GDM1 (cell line): Measurements from ENCODE around the gene HOXA3.

Source experiments
- DNase-seq: peaks from one replicate; lab custom pipeline; 2025; lab: John Stamatoyannopoulos, UW

The HOXA3 gene

DNA sequence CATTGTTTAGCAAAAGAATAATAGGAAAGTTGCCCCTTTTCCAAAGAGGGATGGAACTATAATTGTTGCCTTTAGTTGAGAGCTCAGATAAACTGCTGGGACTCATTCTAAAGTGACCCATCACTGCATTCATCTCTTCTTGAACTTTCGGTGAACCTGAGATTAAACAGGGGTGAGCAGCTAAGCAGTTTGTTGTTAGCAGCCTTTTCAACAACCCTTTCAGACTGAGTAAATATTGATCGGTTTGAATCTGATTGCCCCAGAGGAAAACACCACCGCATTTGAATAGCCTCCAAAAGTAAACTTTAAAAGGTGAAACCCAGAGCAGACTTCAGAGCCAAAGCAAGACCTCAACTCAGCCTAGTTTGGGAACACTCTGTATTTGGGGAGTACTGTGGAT, 61.3 kb downstream of the HOXA3 start:
- DNase-seq: no peak

DNA sequence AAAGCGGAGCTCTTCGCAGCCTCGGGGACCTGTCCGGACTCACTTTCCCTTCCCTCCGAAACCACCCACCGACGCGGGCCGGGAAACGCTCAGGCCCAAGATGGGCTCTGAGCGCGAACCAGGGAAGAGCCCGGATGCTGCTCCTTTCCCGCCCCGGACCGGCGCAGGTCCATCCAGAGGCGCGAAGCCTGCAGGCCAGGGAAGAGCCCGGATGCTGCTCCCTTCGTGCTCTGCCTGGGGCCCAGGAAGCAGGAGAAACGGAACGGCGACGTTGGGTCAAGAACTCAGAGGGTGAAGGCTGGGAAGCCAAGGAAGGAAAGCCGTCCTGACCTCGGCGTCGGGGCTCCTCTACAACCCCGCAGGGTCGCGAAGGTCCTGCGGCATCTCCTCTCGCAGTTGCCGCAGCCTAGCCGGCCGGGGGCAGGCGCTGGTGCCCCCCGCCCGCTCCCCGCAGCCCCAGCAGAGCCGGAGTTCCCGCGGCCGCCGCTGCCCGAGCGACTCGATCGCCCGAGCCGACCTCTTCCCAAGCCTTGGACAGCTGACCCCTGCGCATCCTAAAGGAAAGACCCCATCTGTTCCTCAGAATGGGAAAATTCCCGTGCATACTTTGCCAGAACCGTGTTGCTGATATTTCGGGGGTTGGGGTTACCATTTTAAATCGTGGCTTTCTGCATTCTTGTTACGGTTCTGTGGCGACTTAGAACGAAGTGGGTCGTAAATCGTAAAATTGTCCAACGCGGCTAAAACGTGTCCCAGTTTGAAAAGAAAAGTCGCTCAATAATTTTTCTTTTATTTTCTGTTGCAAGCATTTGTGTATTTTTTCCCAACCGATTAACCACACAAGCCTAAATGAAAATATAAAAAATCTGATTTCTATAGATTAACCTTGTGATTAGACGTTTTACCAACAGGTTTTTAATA, 64.1 kb downstream of the HOXA3 start:
- no peak for DNase-seq

DNA sequence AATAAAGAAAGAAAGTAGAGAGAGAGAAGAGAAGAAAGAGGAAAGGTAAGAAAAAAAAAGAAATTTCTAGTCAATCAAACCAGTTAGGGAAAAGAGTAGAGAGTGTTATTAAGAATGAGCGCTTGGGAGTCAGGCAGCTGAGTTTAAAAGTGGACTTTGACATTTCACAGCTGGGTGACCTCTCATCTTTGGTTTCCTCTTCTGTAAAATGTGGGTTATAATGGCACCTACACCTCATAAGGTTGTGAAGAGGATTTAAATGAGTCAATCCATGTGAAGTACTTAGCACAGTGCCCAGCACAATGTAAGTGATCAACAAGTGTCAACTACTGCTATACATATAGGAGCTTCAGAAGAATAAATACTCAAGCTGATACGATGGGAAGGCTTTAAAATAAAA, 68.7 kb downstream of the HOXA3 start:
- no peak for DNase-seq

DNA sequence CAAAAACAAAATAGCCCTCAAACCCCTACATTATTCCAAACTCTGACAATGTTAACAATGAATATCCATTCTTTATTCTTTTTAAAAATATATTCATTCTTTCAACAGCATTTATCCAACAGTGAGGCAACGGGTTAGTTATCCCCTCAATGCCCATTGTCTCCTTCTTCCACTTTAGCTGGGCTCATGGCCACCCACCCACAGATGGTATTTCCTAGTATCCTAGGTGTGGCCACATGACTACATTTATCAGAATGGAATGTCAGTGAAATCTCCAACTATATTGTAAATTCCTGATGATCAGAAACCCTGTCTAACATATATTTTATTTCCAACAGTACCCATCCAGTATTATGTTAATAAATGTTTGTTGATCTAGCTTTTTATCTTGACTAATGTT, 70.2 kb downstream of the HOXA3 start:
- no peak for DNase-seq

DNA sequence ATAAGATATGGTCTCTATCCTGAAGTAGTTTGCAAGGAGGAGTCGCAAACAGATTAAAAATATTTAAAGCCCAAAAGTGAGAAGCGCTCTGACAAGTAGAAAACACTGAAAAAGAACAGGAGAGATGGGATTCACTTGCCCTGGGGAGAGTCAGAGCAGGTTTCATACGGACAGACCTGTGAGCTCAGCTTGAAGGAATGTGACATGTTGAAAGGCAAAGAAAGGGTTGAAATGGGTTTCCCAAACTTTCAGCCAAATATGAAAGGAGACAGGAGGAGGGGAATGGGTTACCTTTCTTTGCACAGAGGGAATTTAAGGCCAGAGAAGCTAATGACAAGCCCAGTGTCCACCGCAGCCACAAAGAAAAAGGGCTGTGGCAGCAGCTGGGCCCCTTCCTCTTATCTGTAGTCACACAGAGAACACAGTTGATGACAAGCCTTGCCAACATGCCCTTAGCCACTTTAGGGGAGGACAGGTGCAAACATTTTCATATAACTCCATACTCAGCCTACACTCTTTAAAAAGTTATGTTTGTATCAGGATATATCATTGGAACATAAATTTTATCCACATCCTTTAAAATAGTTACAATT, 71.4 kb downstream of the HOXA3 start:
- no peak for DNase-seq

DNA sequence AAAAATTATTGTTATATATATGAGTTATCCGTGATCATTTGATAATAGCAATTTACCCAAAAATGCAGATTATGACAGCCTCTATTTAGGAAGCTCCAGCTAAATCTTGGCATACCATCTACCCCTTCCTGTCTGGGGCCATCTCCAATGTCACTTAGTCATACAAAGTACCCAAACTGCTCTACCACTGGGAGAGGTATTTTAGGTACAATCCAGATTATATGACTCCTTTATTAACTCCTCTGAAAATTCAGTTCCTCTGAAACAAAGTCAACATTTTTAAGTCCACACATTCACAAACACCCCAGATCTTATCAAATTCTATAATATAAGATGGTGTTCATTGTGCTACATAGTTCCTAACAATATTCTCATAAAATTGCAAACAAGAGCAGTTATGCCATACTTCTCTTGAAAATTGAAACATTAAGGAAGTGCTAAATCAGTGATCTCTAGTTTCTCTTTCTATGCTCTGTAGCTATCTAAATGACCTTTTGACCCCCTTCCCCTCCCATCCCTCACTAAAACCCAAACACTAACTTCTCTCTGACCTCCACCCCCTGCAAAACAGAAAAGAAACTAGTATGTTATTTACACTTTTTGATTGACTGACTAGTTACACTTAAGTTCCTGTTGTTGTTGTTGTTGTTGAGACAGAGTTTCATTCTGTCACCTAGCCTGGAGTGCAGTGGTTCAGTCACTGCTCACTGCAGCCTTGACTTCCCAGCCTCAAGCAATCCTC, 73.0 kb downstream of the HOXA3 start:
- DNase-seq: no peak

DNA sequence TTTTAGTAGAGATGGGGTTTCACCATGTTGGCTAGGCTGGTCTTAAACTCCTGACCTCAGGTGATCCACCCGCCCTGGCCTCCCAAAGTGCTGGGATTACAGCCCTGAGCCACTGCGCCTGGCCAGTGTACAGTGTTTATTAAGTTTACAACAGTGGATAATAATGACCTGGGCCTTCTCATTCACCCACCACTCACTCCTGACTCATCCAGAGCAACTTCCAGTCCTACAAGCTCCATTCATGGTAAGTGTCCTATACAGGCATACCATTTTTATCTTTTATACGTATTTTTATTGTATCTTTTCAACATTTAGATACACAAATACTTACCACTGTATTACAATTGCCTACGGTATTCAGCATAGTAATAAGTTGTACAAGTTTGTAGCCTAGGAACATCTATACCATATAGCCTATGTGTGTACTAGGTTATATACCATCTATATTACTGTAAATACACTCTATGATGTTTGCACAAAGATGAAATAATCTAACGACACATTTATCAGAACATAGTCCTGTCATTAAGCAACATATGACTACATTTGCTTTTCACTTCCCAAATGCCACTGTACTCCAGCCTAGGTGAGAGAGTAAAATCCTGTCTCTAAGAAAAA, 73.7 kb downstream of the HOXA3 start:
- DNase-seq: no peak

DNA sequence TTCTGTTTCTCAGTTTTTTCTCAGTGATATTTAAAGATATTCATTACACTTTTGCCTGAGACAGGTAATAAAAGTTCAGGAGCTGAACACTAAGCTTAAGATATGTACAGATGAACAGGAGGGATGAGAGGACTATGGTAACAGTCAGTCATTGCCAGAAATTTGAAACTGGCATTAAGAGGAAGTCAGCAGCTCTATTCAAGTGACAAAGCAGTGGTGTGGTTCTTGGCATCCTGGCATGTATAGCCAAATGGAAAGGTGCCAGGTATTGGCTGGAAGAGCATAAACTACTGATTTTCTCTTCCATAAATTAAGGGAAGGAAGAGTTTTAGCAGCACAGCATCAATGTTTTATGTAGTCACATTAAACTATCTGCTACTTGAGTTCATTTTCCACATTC, 79.3 kb downstream of the HOXA3 start:
- no peak for DNase-seq

DNA sequence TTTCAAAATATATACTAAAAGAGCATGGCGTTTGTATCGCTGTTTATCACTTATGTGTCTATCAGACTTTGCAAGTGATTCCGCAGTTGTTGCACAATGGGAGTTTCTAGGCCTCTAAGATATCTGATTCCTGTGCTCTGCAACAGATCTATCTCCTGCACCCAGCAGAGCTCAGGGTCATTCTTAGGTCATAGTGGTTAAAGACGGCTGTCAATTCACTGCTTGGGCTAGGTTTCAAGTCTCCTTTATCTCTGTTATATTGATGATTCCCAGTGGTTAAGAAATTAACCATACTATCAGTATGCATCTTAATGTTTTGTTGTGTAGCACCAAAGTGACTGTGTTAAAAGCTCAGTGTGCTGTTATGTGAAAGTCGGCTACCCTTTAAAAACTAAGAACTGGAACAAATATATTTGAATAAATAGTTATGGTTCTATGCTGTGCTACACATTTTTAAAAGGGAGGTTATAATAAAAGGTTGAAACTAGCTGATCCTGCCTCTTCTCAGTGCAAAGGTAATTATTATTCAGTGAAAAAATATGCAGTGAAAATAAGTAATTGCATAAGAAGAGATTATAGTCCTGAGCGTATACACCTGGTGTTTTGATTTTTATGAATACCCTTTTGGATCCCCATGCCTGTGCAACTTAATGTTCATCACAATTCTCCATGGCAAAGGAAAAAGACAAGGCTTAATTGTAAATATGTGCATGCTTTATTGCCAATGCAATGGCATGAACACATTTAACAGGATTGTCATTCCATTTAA, 80.6 kb downstream of the HOXA3 start:
- no peak for DNase-seq

DNA sequence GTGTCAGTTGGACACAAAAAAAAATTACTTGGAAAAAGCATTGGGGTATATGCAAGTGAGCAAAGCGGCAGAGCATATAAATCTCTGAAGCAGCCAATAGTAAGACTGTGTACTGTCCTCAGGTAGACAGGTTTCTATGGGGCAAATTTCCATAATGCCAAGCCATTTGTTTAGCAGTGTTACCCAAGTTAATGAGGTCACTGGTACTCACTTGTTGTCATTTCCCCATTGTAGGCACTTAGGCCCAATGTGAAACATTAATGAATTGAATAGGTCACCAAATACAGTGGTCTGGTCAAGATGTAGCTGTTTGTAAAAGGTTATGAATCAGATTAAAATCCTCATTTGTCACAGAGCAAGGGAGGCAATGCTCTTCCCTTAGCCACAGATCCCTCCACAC, 84.1 kb downstream of the HOXA3 start:
- no peak for DNase-seq

DNA sequence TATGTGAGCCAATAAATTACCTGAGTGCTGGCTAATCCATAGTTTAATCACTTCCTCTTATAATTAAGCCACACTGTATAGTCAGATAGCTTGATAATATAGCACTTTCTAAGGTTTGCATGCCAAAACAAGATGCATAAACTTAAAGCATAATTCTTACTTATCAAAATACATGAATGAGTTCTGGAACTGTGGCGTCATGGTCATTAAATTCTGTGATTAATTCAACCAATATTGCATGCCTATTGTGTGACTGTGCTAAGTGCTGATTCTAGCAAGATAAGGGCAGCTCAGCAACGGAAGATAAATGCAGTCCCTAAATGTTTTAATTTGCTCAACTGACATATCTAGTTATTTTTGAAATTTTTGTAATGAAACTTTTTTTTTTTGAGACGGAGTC, 86.2 kb downstream of the HOXA3 start:
- DNase-seq: no peak

DNA sequence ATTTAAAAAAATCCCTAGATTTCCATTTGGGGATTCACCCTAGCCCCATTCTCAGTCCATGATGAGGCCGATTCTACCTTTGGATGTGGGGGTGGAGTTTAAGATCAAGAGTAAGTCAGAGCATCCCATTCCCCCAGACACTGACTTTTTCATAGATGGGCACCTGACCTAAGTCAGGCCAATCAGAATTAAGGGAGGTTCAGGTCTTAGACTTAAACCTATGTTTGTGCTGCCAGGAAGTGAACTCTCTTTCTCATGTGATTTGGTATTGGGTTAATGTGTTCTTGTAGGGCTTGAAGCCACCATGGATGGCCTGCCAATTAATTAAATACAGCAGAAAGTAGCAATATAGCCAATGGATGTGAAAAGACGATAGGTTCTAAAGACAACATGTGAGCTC, 86.7 kb downstream of the HOXA3 start:
- DNase-seq: no peak

DNA sequence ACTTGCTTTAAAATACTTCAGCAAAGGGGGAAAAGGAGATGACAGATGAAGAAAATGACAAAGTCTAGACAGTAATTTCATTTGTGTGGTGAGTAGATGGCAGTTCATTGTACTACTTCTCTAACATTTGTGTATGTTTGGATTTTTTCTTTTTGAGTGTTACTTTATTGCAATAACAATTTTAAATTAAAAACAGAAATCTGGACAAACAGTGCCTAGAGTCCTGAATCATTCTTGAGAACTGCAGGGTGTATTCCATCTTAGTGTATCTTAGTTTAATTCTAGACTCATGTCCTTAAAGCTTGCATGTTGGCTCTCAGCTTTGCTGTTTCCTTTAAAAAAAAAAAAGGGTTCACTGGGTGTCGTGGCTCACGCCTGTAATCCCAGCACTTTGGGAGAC, 87.7 kb downstream of the HOXA3 start:
- no peak for DNase-seq

DNA sequence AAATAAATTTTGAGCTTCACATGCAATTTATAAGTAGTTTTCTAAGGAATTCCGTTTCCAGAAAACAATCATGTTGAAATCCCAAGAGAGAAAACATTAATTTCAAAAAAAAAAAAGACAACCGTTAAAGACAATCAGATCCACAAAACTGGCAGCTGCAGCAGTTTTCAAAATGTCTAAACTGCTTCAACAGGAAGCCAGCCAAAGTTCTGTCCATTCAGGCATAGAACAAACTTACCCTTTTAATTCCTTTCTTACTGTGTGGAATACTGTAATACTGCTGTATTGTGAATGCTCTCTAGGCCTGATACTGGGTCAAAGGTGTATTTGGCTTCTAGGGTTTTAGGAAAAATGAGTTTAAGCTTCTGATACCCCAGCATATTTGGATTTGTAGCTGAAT, 88.2 kb downstream of the HOXA3 start:
- DNase-seq: no peak

DNA sequence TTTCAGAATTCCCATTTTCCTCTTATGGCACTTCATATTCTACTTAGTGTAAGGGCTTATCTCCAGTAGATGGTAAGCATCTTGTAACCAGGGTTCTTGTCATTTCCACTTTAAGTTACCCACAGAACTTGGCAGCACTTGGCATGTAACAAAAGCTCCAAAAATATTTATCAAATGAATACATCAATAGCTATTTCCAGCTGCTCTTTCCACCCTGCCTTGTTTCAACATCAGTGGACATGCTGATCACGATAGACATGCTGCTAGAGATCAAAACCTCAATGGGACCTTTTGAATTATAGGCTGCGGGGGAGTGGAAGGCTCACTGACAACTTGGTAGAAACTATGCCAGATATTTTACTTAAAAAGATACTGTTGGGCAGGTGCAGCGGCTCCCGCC, 89.4 kb downstream of the HOXA3 start:
- DNase-seq: no peak
